Stimulated activated CD8-positive, alpha-beta memory T cell treated with anti-CD3 and anti-CD28 coated beads, Interleukin-7, amount 100 ng/mL, for 24 hours (primary cell): ENCODE results near the gene EGFR.

Source experiments
- DNase-seq: peaks from one replicate; pipeline ENCODE4 v3.0.0-alpha.2; 2020; ENCODE audit warnings: low read depth

The EGFR gene

DNA sequence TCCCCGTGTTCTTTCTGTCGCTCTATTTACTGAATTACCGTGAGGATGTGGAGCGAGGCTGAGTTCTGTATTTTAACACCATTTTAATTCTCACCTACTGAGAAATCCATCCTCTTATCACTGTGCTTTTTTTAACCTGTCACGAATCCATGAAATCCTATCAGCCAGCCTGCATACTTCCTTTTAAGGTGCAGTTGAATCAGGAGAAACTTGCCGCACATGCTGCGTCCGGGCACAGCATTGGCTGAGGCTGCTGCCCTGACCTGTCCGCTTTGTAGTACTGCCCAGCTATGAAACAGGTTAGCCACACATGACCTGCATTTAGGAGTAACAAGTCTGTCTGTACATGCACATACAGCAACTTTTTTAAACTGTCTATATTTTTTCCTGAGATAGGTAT, 82.5 kb downstream of the EGFR start:
- DNase-seq = no peak

DNA sequence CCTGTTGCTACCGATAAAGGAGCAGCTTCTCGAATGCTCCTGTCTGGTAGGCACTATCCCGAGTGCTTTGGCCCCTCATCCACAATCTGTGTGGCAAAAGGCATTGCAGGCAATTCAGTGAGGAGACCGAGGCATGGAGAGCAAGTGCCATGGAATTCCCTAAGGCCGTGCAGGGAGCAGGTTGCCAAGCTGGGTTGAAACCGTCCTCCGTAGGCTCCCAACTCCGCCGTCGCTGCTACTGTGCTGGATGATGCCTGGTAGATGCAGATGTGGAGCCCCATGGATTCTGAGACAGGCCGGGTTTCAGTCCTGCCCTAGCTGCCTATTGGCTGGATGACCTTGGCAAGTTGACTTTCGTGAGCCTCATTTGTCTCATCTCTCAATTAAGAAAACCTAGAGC, 85.3 kb downstream of the EGFR start:
- DNase-seq = no peak

DNA sequence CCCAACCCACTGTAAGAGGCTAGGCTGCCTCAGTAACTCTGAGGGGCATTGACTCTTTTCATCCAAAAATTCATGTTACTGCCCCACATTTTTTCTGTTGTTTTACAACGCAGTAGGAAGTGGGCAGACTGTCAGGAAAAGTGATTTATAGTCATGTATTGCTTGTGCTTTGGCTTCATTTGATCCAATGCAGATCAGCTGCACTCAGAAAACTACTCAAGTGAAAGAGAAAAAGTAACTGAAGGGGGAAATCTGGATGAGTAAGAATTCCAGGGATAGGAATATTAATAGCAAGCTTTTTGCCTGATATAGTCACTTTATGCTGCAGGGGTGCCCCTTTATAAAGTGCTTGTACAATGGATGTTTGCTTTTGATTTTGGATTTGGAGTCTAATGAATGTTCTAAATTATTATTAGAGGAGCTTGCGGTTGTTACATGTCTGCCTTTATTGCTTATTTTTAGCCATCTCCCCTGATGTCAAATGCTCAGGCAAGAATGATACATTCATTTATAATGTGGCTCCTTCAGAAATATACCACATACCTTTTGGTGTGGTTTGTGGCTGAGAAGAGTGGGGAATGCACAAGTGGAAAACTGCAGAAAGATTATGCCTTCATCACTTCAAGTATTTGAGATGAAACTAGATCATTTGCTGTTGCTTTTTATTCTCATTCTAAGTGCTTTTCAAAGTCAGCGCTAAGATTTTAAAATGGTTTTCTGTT, 86.1 kb downstream of the EGFR start:
- no peak for DNase-seq

DNA sequence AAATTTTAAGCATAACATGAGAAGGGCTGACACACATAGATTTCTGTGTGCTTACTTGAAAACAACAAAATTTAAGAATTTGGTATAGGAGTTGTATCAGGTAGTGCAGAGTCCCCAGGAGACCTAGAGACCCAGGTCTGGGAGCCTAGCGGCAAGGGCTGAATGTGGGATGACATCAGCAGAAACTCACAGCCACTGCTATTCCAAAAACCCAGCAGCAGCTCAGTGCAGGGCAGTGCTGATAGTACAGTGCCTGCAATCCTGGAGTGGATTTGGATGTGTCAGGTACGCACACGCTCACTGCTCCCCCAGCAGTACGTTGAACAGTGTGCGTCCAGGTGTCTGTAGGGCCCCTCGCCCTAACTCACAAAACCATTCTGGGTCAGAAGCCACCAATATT, 87.1 kb downstream of the EGFR start:
- DNase-seq = no peak

DNA sequence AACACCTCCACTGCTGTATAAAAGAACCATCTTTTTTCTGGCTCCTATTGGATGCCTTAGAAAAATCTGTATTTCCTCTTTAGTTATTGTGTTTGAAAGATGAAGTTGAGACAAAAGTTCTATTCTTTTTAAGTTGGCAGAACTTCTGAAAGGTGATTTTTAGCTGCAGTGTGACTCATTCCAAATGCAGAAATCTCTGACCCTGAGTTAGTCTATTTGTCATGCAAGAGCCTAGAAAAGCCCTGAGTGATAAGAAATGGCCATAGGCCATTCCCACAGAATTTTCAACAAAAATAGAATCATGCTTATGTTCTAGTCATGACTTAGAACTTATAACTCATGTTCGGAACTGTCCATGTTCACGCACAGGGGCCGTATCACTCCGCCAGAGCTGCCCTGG, 89.1 kb downstream of the EGFR start:
- no peak for DNase-seq

DNA sequence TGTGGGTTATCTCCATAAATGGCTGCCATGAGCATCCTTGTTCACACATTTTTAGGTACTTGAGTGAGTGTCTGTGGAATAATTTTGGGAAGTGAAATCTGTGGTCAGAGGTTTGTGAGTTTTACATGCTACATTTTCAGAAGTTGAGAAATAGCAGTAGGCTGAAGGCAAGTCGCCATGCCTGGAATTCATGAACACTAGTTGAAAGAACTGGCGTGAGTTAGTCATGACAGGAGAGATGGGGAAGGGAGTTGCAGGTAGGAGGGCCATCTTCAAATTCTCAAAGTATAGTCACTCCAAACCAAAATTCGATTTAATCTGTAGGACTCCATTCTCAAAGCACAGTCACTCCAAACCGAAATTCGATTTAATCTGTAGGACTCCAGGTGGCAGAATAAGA, 89.6 kb downstream of the EGFR start:
- DNase-seq = no peak

DNA sequence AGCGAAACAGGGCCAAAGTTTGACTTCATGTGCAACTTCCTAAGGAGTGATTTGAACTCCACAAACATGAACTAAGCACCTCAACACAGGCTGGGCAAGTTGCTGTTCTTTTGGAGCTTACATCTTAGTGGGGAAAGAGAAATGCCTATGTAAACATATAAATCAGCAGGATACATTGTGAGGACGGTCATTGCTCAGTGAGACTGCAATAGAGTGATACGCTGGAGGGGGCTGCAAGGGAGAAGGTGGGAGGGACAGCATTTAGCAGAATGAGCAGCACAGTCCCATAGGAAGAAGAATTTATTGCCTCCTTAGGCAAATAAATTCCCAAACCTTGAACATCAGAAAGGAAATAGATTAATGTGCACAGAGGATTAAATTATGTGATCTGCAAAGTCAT, 90.0 kb downstream of the EGFR start:
- no peak for DNase-seq

DNA sequence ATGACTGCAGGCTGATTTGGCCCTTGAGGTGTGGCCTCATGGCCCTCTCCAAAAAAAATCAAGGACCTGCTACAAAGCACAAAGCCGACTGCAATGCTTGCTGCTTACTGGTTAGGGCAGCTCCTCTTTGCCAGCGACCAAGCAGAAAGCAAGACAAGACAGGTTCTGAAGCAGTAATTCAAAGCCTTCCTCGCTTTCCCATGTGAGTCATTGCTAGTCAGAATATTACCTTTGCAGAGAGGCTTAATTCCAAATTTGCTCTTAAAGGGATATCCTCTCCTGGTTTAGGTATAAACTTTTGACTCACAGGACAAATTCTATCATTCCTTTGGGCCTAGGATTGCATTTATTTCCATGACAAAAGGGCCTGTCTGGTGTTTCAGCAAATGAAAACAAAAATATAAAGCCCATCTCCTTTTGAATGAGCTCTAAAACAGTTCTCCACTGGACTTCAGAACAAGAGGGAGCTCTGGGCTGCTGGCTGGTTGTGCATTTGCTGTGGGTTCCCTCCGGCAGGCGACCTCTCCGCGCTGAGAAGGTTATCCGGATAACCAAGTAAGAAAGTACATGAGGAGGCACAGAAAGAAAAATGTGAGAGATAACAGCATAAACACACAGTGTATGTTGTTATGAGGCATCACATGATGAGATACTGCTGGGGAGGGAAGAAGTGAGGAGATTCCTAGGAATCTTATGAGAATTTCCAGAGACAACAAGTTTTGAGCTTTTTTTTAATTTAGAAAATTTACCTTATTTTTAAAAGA, 90.8 kb downstream of the EGFR start:
- DNase-seq = no peak

DNA sequence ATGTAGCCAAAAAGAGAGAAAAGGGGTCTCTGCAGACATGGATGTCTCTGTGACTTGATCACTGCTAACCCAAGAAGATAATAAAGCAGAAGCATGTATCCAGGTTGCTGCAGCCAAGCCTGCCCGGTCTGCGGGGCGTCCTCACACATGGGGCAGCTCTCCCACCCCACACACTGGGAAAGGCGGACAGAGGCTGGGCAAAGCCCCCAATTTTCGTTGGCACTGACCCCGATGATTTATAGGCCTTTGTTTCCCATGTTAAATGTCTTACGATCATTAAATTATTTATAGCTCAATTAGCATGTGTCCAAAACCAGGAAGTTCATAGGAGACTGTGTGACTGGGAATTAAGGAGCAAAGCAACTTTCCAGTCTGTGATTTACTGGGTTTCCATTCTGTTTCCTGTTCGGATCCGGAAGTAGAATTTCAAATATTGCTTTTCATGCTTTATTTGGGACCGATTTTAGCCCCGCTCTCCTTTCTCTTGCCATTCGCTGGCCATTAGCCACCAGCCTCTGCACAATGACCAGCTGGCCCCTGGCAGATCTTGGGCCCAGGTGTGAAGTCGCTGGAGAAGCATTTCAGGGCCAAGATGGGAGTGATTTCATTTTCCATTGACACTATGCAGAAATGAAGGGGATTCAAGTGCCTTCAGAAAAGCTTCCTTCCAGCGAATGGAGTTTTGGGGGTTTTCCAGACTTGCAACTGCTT, 91.6 kb downstream of the EGFR start:
- DNase-seq = no peak

DNA sequence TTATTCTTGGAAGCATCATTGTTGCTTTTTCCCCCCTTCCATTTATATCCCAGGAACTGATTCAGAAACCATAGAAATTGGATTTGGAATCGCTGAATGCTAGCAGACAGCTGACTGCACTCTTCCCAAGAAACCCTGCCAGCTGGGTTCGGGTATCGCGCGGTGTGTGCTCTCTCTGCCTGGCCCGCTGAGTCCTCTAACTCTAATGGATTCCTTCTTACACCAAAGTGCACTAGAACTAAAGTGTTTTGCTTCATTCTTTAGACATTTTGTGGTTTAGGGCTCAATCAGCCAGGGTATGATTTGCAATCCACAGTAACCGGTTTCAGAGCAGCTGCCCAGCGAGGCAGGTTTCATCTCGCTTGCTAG, 92.2 kb downstream of the EGFR start:
- no peak for DNase-seq

DNA sequence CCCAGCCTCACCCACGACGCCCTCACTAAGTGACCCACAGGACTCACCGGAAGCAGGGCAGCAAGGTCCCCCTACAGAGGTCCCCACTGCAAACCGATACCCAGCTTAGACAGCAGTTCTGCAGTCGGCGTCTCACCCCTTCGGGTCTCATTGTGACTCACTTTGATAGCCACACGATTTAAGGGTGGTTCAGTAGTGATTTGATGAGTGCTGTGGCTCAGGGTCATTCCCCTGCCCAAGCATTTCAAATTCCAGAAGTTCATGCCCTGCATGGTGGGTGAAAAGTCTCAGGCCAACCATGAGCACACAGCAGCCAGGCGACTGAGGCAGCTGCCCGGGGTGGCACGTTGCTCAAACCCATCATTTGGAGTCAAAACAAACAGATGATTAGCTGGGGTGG, 93.2 kb downstream of the EGFR start:
- DNase-seq = no peak

DNA sequence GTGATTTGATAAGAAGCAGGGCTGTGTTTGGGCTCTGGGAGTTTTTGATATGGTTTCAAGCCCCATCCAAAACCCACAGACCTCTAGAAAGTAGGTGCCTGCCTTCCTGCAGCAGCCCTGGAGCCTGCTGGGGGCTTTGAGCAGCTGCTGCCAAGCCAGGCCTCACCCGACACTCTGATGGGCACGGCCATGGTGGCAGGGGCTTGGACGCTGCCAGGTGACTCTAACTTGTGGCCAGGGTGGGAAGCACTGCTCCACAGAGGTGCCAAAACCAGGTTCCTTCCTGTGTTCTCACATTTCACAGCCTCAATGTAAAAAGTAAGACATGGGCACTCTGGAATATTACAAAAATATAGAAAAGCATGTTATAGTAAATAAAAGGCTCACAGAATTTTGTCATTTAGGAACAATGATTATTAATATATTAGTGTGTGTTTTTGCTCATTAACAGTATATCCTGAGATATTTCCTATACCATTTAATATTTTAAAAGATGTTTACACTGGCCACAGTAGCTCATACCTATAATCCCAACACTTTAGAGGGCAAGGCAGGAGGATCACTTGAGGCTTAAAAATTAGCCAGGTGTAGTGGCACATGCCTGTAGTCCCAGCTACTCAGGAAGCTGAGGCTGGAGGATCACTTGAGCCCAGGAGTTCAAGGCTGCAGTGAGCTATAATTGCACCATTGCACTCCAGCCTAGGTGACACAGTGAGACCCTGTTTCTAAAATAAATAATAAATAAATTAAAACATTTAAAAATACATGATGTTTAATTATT, 95.1 kb downstream of the EGFR start:
- DNase-seq = no peak

DNA sequence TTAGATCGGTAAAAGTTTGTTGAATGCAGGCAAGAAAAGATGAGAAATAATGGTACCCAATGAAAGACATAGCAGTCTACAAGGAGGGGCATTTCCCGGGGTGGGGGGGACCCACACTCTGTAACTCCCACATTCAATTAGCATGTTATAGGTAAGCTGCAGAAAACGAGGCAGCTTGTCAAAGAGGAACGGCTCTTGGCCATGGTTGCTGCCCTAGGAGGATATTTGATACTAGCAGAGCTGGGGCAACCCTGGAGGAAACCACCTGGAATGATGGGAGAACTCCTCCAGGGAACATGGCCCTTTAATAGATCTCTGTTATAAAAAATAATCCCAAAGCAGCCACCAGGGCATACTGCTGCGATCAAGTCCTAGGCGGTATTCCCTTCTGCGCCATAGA, 98.5 kb downstream of the EGFR start:
- no peak for DNase-seq

DNA sequence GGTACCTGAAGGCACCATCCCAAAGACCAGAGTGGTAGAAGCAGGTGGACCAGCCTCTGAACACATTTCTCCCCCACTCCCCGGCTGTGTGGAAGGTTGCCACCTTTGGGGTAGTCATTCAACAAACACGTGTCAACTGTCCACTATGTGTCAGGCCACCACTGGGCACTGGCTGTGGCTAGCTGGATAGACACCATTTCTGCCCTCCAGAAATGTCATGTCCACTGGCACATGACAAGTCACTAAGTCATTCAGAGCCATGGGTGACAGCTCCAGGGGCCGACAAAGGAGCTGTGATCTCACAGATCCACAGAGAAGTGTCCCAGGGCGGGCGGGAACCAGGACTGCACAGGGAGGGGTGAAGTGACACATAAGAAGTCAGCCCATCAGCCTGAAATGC, 99.6 kb downstream of the EGFR start:
- no peak for DNase-seq

DNA sequence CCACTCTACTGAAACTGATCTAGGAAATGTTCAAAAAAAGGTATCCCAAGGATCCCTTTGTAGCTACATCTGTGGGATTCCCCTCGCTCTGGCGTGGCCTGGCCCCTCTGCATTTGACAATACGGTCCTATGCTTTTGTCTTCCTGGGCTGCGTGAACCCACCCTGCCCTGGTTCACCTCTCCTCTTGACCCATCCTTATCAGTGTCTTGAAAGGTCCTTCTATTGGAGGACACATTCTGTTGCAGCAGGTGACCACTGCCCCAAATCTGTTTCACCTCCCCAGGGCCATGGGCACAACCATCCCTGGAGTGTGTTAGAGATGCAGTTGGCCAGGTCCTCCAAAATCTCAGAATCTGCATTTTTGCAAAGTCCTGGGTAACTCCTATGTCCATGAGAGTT, 100.8 kb downstream of the EGFR start:
- no peak for DNase-seq

DNA sequence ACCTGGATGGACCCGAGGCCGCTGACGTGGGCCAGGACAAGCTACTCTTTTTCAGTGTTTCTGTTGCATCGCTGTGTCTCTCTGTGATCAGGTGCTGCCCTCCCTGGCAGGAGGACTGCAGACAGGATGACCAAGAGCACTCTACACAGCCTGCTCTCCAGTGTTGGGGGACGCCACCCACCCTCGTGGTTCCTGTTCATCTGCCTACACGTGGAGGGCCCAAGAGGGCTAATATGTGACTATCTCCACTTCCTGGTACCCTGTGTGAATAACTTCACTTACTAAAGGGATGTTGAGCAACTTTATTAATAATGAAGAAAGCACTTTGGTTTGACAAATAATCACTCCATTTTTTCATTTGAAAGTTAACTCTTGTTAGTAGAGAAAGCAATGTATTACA, 101.3 kb downstream of the EGFR start:
- no peak for DNase-seq

DNA sequence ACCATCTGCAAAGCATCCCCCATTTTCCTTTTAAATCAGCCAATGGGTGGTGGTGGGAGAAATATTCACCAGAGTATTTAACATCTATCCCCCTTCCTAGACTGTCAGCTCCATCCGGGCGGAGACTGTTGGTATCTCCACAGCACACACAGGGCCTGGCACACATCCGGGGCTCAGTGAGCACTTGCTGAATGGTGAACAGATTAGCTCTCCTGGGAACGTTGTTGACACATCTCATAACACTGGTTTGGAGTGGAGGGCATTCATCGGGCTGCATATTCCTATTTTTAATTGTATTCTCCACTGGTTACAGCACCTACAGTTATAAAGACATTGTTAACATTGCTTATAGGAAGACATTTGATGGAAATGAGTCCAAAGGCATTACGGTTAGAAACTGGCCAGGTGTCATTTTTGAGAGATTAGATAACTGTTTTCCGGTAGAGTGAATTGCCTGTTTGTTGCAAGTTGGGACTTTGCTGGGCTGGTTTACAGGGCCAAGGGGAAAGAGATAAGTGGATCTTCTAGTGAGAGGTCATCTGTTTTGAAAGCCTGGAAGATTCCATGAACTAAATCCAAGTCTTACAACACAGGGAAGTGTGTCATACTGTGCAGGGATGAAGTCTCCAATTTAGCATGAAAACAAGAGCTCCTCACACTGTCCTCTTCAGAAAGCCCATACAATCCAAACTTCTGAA, 101.8 kb downstream of the EGFR start:
- no peak for DNase-seq

DNA sequence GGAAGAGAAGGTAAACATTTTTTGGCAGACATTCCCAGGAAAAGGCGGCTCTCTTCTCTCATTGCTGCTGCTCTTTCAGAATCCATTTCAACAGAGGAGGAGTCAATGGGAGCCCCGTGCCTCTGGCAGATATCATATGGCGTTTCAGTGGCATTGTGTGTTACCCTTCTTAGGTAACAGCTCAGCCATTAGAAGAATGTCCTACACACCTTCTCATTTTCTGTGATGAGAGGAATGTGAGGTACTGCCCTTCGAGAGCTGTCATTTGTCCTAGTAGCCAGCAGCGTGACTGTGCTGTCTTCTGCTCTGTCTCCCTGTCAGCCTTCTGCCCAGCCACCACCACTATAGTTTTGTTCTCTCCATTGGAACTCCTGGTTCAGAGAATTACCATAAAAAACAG, 102.4 kb downstream of the EGFR start:
- no peak for DNase-seq

DNA sequence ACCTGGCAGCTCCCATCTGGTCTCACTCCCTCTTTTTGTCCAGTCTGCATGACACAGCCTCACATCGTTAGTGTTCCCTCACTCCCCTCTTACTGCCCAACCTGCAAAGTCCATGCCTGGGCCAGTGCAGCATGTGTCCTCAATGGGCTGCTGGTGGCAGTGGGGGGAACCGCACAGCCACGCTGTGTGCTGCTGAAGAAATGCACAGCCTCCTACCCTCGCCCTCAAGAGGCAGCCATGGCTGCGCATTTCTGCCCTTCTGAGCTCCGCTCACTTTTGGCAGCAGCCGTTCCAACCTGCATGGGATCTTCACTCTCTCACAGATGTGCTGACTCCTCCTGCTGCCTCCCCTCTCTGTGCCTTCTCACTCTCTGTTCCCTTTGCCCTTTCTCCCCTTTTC, 103.4 kb downstream of the EGFR start:
- no peak for DNase-seq

DNA sequence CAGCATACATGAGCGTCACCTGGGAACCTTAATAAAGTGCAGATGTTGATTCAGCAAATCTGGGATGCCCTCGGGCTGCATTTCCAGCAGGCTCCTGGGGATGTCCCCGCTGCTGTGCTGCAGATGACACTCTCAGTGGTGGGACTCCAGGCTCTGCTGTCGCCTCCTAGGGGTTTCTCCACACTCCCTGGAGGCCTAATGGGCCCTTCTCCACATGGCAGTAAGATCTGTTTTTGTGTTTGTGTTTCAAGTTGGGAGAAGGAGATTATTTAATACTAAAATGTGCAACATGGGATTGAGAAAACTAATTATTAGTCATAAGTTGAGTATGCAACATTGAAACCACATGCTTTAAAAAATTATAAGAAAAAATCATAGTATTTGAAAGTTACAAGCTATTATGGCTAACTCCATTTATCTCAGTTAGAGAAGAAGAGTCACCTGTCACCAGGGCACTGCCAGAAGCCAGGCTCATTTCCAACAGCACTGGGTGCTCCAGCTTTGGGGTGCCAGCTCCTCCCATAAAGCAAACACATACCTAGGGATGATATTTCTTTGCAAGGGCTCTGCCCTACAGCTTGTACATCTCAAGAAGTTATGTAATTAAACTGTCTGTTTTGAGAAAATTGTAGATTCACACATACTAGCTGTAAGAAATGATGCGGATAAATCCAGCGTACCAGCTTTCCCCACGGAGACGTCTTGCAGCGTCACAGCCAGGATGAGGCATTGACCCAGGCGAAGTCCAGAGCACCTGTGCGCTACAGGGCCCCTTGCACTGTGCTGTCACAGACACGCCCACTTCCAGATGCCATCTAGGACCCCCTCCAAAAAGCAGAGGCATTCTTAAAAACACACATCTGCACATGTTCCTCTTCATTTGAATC, 106.4 kb downstream of the EGFR start:
- DNase-seq = no peak

DNA sequence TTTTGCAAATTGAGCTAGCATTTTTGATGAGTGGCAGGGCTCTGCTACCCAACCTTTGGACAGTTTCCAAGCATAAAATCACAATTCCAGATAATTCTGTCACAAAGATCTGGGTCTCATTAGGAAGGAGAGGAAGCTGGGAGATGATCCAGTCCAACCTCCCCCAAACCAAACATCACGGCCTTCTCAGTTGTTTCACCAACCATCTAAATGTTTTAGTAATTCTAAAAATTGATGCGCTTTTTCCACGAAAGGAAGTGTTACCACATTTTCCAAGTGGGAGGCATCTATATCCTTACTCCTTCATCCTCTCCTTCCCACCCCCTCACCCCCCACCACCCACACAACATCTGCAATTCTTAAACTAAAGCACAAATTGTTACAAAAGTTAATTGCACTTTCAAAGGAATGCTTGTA, 108.3 kb downstream of the EGFR start:
- no peak for DNase-seq
